Measurements from ENCODE around the gene ECE2. TPM values are rescaled to one million over a fixed set of nuclear protein-coding genes. Genes with fewer than 3 reads are reported as not detected.

ECE2 gene
- total RNA-seq, 2 experiments from 2014 or later: not detected

DNA sequence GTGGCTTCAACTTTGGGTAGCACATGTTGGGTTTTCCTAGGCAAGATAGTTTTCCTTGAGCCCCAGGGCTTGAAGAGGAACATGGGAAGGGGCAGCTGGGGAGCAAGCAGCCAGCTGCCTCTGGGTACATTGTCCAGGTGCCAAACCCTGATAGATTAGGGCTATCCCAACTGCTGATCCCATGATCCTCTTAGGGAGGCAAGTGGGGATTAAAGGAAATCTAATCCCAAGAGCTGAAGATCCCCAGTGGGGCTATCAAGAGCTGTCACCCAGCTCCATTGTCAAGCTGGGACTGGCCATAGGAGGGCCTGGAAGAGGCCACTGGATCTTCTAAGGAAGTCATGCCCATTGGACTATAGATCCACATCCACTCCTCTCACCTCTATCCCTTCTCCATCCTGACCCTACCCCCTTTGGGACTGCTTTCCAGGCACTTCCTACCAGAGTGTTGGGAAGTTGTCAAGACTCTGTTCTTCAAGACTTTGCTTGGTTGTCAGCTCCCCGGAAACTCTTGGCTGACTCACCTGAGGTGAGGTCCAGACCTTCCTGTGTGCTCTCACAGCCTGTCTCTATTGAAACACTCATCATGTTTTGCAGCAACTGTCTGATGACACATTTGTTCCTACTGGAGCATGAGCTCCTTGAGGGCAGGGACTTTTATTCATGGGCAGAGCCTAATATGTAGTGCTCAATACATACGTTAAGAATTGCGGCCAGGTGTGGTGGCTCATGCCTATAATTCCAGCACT, 20.4 kb upstream of the ECE2 start:
- ATAC-seq (ENCODE audit: poor library complexity) (no peak), DNase-seq (no peak)
- Histone ChIP-seq H3K4me3 (ENCODE audit: low read length) (no peak overlapping the region), H3K27me3 (ENCODE audit: control insufficient read depth in 1 of 2, insufficient read depth in 2 of 2, low read length in 2 of 2) (peaks cover 3 to 4% of the 10 kb centered on the region in 2 experiments), H3K4me1 (ENCODE audit: insufficient read depth, low read length) (peaks cover 8% of the 10 kb centered on the region), H3K27ac (ENCODE audit: low read depth in 1 of 2, low read length in 2 of 2) (no peak overlapping the region), H3K36me3 (ENCODE audit: insufficient read depth, low read length) (no peaks in the 10 kb centered on the region), H3K9me3 (ENCODE audit: control insufficient read depth in 1 of 2, insufficient read depth in 1 of 2, low read length in 2 of 2) (peaks cover 0 to 4% of the 10 kb centered on the region in 2 experiments)
- no peaks in the 10 kb centered on the region for H3K36me3 Mint-ChIP-seq (ENCODE audit: low read depth)
- no peak overlapping the region for H3K4me3 Mint-ChIP-seq
- intact Hi-C loops (cut with DNase I, micrococcal nuclease): no loop called here
- CTCF ChIA-PET: interaction anchor here (1.0 kb wide), 1 partner anchor 28 kb away, joined by 6 read pairs; no protein-coding TSS in a partner anchor
- H3K9me3 Mint-ChIP-seq: no peaks in the 10 kb centered on the region
- no peak overlapping the region for H3K27ac Mint-ChIP-seq
- H3K27me3 Mint-ChIP-seq: peaks cover 16% of the 10 kb centered on the region
- peaks cover 5% of the 10 kb centered on the region for H3K4me1 Mint-ChIP-seq (ENCODE audit: low read depth)
- TF ChIP-seq CTCF (IDR thresholded peaks at IDR 0.05): no peak
- POLR2A ChIA-PET: interaction anchor here (0.7 kb wide), 1 partner anchor 707 kb away, joined by 3 read pairs; no protein-coding TSS in a partner anchor

DNA sequence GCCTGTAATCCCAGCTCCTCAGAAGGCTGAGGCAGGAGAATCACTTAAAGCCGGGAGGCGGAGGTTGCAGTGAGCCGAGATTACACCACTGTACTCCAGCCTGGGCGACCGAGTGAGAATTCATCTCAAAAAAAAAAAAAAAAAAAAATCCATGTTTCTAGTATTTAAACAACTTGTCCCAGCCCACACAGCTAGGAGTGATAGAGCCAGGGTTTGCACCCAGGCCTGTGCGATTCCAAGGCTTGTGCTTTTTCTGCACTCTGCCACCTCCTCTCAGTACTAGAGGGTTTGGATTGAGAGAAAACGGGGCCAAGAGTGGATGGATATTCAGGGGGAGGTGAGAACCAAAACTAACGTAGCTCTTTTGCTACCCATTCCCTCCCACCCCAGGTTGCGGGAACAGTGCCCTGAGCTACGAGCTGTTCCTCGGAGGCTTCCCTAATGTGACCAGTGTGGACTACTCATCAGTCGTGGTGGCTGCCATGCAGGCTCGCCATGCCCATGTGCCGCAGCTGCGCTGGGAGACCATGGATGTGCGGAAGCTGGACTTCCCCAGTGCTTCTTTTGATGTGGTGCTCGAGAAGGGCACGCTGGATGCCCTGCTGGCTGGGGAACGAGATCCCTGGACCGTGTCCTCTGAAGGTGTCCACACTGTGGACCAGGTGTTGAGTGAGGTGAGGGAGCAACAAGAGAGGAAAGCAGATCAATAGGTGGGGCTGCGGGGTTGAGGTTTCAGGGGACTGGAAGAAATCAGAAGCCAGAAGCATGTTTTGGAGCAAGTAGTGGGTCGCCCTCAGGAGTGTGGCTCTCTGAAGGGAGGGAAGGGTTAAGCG, 18.5 kb upstream of the ECE2 start:
- Mint-ChIP-seq H3K4me3 (peak overlapping the region; percentile 2), H3K27ac (no peak overlapping the region), H3K27me3 (peaks cover 26% of the 10 kb centered on the region), H3K36me3 (ENCODE audit: low read depth) (no peaks in the 10 kb centered on the region), H3K4me1 (ENCODE audit: low read depth) (peaks cover 13% of the 10 kb centered on the region), H3K9me3 (no peaks in the 10 kb centered on the region)
- H3K27ac ChIP-seq (ENCODE audit: low read depth in 1 of 2, low read length in 2 of 2): no peak overlapping the region
- TF ChIP-seq CTCF (IDR thresholded peaks at IDR 0.05): no peak
- H3K4me3 ChIP-seq (ENCODE audit: low read length): no peak overlapping the region
- H3K36me3 ChIP-seq (ENCODE audit: insufficient read depth, low read length): no peaks in the 10 kb centered on the region
- peaks cover 19% of the 10 kb centered on the region for H3K4me1 ChIP-seq (ENCODE audit: insufficient read depth, low read length)
- intact Hi-C loops (cut with DNase I, micrococcal nuclease): no loop called here
- ChIA-PET POLR2A (no interaction called here), CTCF (interaction anchor here (1.0 kb wide), 2 partner anchors 30 to 362 kb away, joined by 3 read pairs; no protein-coding TSS in a partner anchor)
- peaks cover 0 to 11% of the 10 kb centered on the region in 2 experiments for H3K9me3 ChIP-seq (ENCODE audit: control insufficient read depth in 1 of 2, insufficient read depth in 1 of 2, low read length in 2 of 2)
- ATAC-seq (ENCODE audit: poor library complexity) (no peak), DNase-seq (no peak)
- peaks cover 10 to 13% of the 10 kb centered on the region in 2 experiments for H3K27me3 ChIP-seq (ENCODE audit: control insufficient read depth in 1 of 2, insufficient read depth in 2 of 2, low read length in 2 of 2)

DNA sequence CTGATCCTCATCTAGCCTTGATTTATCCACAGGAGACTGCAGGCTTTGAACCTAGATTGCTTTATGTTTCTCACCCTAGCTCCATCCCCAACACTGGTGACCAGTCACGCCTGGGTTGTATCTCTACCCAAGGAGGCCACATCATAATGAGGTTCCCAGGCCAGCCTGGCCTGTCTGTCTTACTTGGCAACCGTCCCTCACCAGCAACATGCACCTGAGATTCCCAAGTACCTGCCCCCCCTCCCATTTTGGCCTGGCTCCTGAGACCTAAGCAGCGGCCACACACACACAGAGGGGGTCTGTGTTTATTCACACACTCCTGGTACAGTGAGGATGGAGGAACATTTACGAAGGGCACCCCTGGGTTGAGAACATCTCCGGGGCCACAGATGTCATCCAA, 16.9 kb upstream of the ECE2 start:
- TF ChIP-seq CTCF (IDR thresholded peaks at IDR 0.05): no peak
- no peak overlapping the region for H3K27ac ChIP-seq (ENCODE audit: low read depth in 1 of 2, low read length in 2 of 2)
- Mint-ChIP-seq H3K27me3 (peaks cover 37% of the 10 kb centered on the region), H3K4me1 (ENCODE audit: low read depth) (peaks cover 17% of the 10 kb centered on the region), H3K4me3 (peak overlapping the region; percentile 67), H3K9me3 (no peaks in the 10 kb centered on the region), H3K27ac (no peak overlapping the region), H3K36me3 (ENCODE audit: low read depth) (no peaks in the 10 kb centered on the region)
- DNase-seq: no peak
- H3K27me3 ChIP-seq (ENCODE audit: control insufficient read depth in 1 of 2, insufficient read depth in 2 of 2, low read length in 2 of 2): peaks cover 21 to 26% of the 10 kb centered on the region in 2 experiments
- H3K4me1 ChIP-seq (ENCODE audit: insufficient read depth, low read length): peaks cover 29% of the 10 kb centered on the region
- no peaks in the 10 kb centered on the region for H3K36me3 ChIP-seq (ENCODE audit: insufficient read depth, low read length)
- no peak for ATAC-seq (ENCODE audit: poor library complexity)
- POLR2A ChIA-PET: no interaction called here
- no peak overlapping the region for H3K4me3 ChIP-seq (ENCODE audit: low read length)
- CTCF ChIA-PET: no interaction called here
- intact Hi-C loops (cut with DNase I, micrococcal nuclease): no loop called here
- peaks cover 0 to 12% of the 10 kb centered on the region in 2 experiments for H3K9me3 ChIP-seq (ENCODE audit: control insufficient read depth in 1 of 2, insufficient read depth in 1 of 2, low read length in 2 of 2)
